ENCODE results near the gene CHTF18.

CHTF18 gene

GRCh38 chr16:800834-801511 lies 12.6 kb downstream of the CHTF18 start:
- peaks cover 13% of the 10 kb centered on the region; the same call in 1 of the 2 replicates for H4K20me1 ChIP-seq (ENCODE audit: control insufficient read depth, insufficient read depth, low read depth, low read length)
- peaks cover 9% of the 10 kb centered on the region; the same call in 1 of the 2 replicates for H3K4me1 ChIP-seq (ENCODE audit: control insufficient read depth, low read length)
- H3K9me2 ChIP-seq (replicated peaks; ENCODE audit: control insufficient read depth, low read length) = no peaks in the 10 kb centered on the region
- no peaks in the 10 kb centered on the region; the same call in 1 of the 2 replicates for H3F3A ChIP-seq (ENCODE audit: control insufficient read depth, insufficient read depth)
- H3K9me3 ChIP-seq (ENCODE audit: control insufficient read depth, insufficient read depth, low read length) = no peaks in the 10 kb centered on the region
- TF ChIP-seq, protein P1, sequence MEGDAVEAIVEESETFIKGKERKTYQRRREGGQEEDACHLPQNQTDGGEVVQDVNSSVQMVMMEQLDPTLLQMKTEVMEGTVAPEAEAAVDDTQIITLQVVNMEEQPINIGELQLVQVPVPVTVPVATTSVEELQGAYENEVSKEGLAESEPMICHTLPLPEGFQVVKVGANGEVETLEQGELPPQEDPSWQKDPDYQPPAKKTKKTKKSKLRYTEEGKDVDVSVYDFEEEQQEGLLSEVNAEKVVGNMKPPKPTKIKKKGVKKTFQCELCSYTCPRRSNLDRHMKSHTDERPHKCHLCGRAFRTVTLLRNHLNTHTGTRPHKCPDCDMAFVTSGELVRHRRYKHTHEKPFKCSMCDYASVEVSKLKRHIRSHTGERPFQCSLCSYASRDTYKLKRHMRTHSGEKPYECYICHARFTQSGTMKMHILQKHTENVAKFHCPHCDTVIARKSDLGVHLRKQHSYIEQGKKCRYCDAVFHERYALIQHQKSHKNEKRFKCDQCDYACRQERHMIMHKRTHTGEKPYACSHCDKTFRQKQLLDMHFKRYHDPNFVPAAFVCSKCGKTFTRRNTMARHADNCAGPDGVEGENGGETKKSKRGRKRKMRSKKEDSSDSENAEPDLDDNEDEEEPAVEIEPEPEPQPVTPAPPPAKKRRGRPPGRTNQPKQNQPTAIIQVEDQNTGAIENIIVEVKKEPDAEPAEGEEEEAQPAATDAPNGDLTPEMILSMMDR (IDR thresholded peaks at IDR 0.05; ENCODE audit: low read depth, low read length, poor library complexity, severe bottlenecking) = no peak
- TF ChIP-seq EZH2phosphoT487 (IDR thresholded peaks at IDR 0.05; ENCODE audit: borderline replicate concordance, low read length) = no peak
- H3K4me2 ChIP-seq (ENCODE audit: low read length) = no peak overlapping the region
- H3K36me3 ChIP-seq (ENCODE audit: control insufficient read depth, low read length) = peaks cover 12% of the 10 kb centered on the region
- H3K27me3 ChIP-seq (ENCODE audit: control insufficient read depth, low read length) = peaks cover 52% of the 10 kb centered on the region
- H3K79me2 ChIP-seq (ENCODE audit: control insufficient read depth, low read length) = no peaks in the 10 kb centered on the region
- no peak overlapping the region for H3K27ac ChIP-seq (ENCODE audit: low read depth, low read length)
- no peak overlapping the region for H3K4me3 ChIP-seq (ENCODE audit: low read length)

GRCh38 chr16:801584-802363 lies 13.4 kb downstream of the CHTF18 start:
- no peaks in the 10 kb centered on the region for H3K9me3 ChIP-seq (ENCODE audit: control insufficient read depth, insufficient read depth, low read length)
- no peak overlapping the region for H3K4me2 ChIP-seq (ENCODE audit: low read length)
- no peaks in the 10 kb centered on the region for H3K9me2 ChIP-seq (replicated peaks; ENCODE audit: control insufficient read depth, low read length)
- peaks cover 52% of the 10 kb centered on the region for H3K27me3 ChIP-seq (ENCODE audit: control insufficient read depth, low read length)
- H3K36me3 ChIP-seq (ENCODE audit: control insufficient read depth, low read length) = peaks cover 6% of the 10 kb centered on the region
- no peaks in the 10 kb centered on the region for H3K79me2 ChIP-seq (ENCODE audit: control insufficient read depth, low read length)
- no peak overlapping the region for H3K4me3 ChIP-seq (ENCODE audit: low read length)
- no peaks in the 10 kb centered on the region; the same call in 1 of the 2 replicates for H3F3A ChIP-seq (ENCODE audit: control insufficient read depth, insufficient read depth)
- H4K20me1 ChIP-seq (ENCODE audit: control insufficient read depth, insufficient read depth, low read depth, low read length) = peaks cover 13% of the 10 kb centered on the region; the same call in 1 of the 2 replicates
- no peak for TF ChIP-seq EZH2phosphoT487 (IDR thresholded peaks at IDR 0.05; ENCODE audit: borderline replicate concordance, low read length)
- TF ChIP-seq, protein P1 (IDR thresholded peaks at IDR 0.05; ENCODE audit: low read depth, low read length, poor library complexity, severe bottlenecking) = no peak
- H3K27ac ChIP-seq (ENCODE audit: low read depth, low read length) = no peak overlapping the region
- H3K4me1 ChIP-seq (ENCODE audit: control insufficient read depth, low read length) = peaks cover 9% of the 10 kb centered on the region; the same call in 1 of the 2 replicates

DNA sequence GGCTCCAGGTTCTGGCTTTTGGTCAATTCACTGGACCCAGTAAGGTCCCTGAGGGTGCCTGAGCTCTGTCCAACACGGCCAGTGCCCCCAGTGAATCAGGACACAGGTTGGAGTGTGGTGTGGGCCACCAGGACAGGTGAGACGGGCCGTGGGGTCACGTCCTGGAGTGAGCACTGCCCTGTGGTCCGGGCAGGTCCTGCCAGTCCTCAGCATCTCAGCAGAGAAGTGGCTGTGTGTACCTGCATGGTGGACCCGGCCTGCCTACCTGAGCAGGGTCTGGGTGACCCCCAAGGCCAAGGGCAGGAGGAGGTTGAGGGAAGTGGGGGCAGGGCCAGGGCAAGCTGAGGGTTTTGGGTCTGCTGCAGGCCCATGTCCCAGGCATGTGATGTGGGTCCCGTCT lies 14.0 kb downstream of the CHTF18 start:
- H3K36me3 ChIP-seq (ENCODE audit: control insufficient read depth, low read length) = peaks cover 8% of the 10 kb centered on the region
- H3K27me3 ChIP-seq (ENCODE audit: control insufficient read depth, low read length) = peaks cover 52% of the 10 kb centered on the region
- H3K4me1 ChIP-seq (ENCODE audit: control insufficient read depth, low read length) = peaks cover 9% of the 10 kb centered on the region; the same call in 1 of the 2 replicates
- TF ChIP-seq, protein P1 (IDR thresholded peaks at IDR 0.05; ENCODE audit: low read depth, low read length, poor library complexity, severe bottlenecking) = no peak
- TF ChIP-seq EZH2phosphoT487 (IDR thresholded peaks at IDR 0.05; ENCODE audit: borderline replicate concordance, low read length) = no peak
- no peak overlapping the region for H3K4me3 ChIP-seq (ENCODE audit: low read length)
- peaks cover 13% of the 10 kb centered on the region; the same call in 1 of the 2 replicates for H4K20me1 ChIP-seq (ENCODE audit: control insufficient read depth, insufficient read depth, low read depth, low read length)
- H3F3A ChIP-seq (ENCODE audit: control insufficient read depth, insufficient read depth) = no peaks in the 10 kb centered on the region; the same call in 1 of the 2 replicates
- H3K9me3 ChIP-seq (ENCODE audit: control insufficient read depth, insufficient read depth, low read length) = no peaks in the 10 kb centered on the region
- peaks cover 7% of the 10 kb centered on the region for H3K79me2 ChIP-seq (ENCODE audit: control insufficient read depth, low read length)
- no peak overlapping the region for H3K4me2 ChIP-seq (ENCODE audit: low read length)
- no peak overlapping the region for H3K27ac ChIP-seq (ENCODE audit: low read depth, low read length)
- no peaks in the 10 kb centered on the region for H3K9me2 ChIP-seq (replicated peaks; ENCODE audit: control insufficient read depth, low read length)
